Loucy (cell line): Measurements from ENCODE around the gene ZNF805.

Source experiments
- H2AFZ ChIP-seq: fragments of 200-600 bp; sonication (generic); 2 replicates; pipeline ENCODE4 v1.6.0; 2016; ENCODE audit warnings: antibody characterized with exemption, mild to moderate bottlenecking, low read length, moderate library complexity
- H3F3A ChIP-seq: fragments of 200-600 bp; 2 replicates; pipeline ENCODE4 v1.6.0; 2016; ENCODE audit warnings: antibody characterized with exemption, low read depth, mild to moderate bottlenecking
- H3K27me3 ChIP-seq: fragments of 200-600 bp; sonication (generic); 2 replicates; pipeline ENCODE4 v1.6.1; 2014; ENCODE audit warnings: low read length, mild to moderate bottlenecking; ENCODE audit not compliant: insufficient read depth, poor library complexity, severe bottlenecking
- H3K36me3 ChIP-seq: fragments of 200-600 bp; sonication (generic); 2 replicates; pipeline ENCODE4 v1.6.1; 2016; ENCODE audit warnings: low read length; ENCODE audit not compliant: insufficient read depth
- H3K4me1 ChIP-seq: fragments of 200-600 bp; sonication (generic); 2 replicates; pipeline ENCODE4 v1.5.1; 2014; ENCODE audit warnings: low read length, mild to moderate bottlenecking; ENCODE audit not compliant: insufficient read depth, poor library complexity, severe bottlenecking
- H3K4me2 ChIP-seq: fragments of 200-600 bp; sonication (generic); 2 replicates; pipeline ENCODE4 v1.6.0; 2014; ENCODE audit warnings: antibody characterized with exemption, low read length, low read depth, mild to moderate bottlenecking; ENCODE audit not compliant: poor library complexity, severe bottlenecking
- H3K4me3 ChIP-seq: fragments of 200-600 bp; sonication (generic); 2 replicates; pipeline ENCODE4 v1.5.1; 2014; ENCODE audit warnings: low read length, mild to moderate bottlenecking, mixed read lengths; ENCODE audit not compliant: poor library complexity, severe bottlenecking
- H3K79me2 ChIP-seq: fragments of 200-600 bp; sonication (generic); 2 replicates; pipeline ENCODE4 v1.6.1; 2014; ENCODE audit warnings: low read length; ENCODE audit not compliant: insufficient read depth
- H3K9ac ChIP-seq: fragments of 200-600 bp; sonication (generic); 2 replicates; pipeline ENCODE4 v1.6.0; 2014; ENCODE audit warnings: mild to moderate bottlenecking, low read depth, low read length, moderate library complexity; ENCODE audit not compliant: poor library complexity, severe bottlenecking
- H3K9me2 ChIP-seq: fragments of 200-600 bp; sonication (generic); replicated peaks from 2 replicates; pipeline ENCODE4 v1.6.1; 2016; ENCODE audit warnings: low read depth, low read length, mixed read lengths
- H3K9me3 ChIP-seq: fragments of 200-600 bp; sonication (generic); 2 replicates; pipeline ENCODE4 v1.6.1; 2014; ENCODE audit warnings: mild to moderate bottlenecking, antibody characterized with exemption, low read length, low read depth; ENCODE audit not compliant: insufficient read depth
- H4K20me1 ChIP-seq: fragments of 200-600 bp; sonication (generic); 2 replicates; pipeline ENCODE4 v1.6.0; 2014; ENCODE audit warnings: antibody characterized with exemption, low read length, mild to moderate bottlenecking; ENCODE audit not compliant: insufficient read depth, poor library complexity, severe bottlenecking
- CTCF ChIP-seq: fragments of 200-600 bp; sonication (generic); conservative IDR thresholded peaks from 2 replicates; pipeline ENCODE4 v1.5.1; 2014; ENCODE audit warnings: mild to moderate bottlenecking, antibody characterized with exemption, low read length
- EZH2phosphoT487 ChIP-seq: fragments of 200-600 bp; IDR thresholded peaks from 2 replicates; pipeline ENCODE4 v1.6.1; 2018; ENCODE audit warnings: antibody characterized with exemption, mild to moderate bottlenecking, moderate library complexity, borderline replicate concordance

Gene ZNF805

DNA sequence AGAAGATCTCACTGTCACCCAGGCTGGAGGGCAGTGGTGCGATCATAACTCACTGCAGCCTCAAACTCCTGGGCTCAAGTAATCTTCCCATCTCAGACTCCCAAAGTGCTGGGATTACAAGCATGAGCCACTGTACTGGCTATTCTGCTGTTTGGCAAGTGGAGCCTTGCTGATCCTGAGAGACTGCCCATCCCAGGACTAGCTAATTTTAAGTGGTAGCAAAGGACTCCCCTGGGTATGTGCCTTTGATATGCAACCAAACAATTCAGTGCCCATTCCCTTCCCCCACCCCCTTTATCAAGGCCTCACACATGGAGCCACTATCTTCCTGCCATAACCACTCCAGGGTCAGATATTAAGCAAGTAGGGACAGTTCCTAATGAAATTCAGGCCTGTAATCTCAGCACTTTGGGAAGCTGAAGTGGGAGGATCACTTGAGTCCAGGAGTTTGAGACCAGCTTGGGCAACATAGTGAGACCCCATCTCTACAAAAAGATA is 22.9 kb downstream of the ZNF805 start:
- no peak overlapping the region for H2AFZ ChIP-seq
- H3K9ac ChIP-seq: no peak overlapping the region
- H3K79me2 ChIP-seq: no peaks in the 10 kb centered on the region
- H3K36me3 ChIP-seq: no peaks in the 10 kb centered on the region
- H3F3A ChIP-seq: no peaks in the 10 kb centered on the region
- no peak overlapping the region for H3K4me3 ChIP-seq
- H3K9me3 ChIP-seq: no peaks in the 10 kb centered on the region
- no peaks in the 10 kb centered on the region for H3K9me2 ChIP-seq
- no peaks in the 10 kb centered on the region for H4K20me1 ChIP-seq
- TF ChIP-seq EZH2phosphoT487 (no peak), CTCF (no peak)
- no peaks in the 10 kb centered on the region for H3K27me3 ChIP-seq
- no peak overlapping the region for H3K4me2 ChIP-seq
- H3K4me1 ChIP-seq: no peaks in the 10 kb centered on the region

DNA sequence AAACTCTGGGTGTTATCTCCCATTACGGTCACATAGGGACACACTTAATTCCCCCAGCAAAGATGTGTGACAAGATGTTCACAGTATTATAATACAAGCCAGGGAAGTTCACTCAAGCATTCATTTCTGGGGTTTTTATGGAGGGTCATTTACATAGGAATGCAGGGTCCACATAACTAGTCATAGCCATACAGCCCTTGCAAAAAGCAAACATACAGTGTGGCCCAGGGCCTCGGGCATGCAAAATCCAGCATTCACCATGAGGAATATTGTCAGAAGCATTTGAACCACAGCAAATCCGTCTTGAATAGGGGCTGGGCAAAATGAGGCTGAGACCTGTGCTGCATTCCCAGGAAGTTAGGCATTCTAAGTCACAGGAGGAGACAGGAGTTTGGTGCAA is 26.9 kb downstream of the ZNF805 start:
- no peaks in the 10 kb centered on the region for H3K9me2 ChIP-seq
- H3K4me2 ChIP-seq: no peak overlapping the region
- H3K9me3 ChIP-seq: no peaks in the 10 kb centered on the region
- no peaks in the 10 kb centered on the region for H3K79me2 ChIP-seq
- H3F3A ChIP-seq: no peaks in the 10 kb centered on the region
- H4K20me1 ChIP-seq: no peaks in the 10 kb centered on the region
- no peak overlapping the region for H3K4me3 ChIP-seq
- no peaks in the 10 kb centered on the region for H3K4me1 ChIP-seq
- H3K9ac ChIP-seq: no peak overlapping the region
- TF ChIP-seq EZH2phosphoT487: no peak
- no peaks in the 10 kb centered on the region for H3K27me3 ChIP-seq
- no peaks in the 10 kb centered on the region for H3K36me3 ChIP-seq
- H2AFZ ChIP-seq: no peak overlapping the region

DNA sequence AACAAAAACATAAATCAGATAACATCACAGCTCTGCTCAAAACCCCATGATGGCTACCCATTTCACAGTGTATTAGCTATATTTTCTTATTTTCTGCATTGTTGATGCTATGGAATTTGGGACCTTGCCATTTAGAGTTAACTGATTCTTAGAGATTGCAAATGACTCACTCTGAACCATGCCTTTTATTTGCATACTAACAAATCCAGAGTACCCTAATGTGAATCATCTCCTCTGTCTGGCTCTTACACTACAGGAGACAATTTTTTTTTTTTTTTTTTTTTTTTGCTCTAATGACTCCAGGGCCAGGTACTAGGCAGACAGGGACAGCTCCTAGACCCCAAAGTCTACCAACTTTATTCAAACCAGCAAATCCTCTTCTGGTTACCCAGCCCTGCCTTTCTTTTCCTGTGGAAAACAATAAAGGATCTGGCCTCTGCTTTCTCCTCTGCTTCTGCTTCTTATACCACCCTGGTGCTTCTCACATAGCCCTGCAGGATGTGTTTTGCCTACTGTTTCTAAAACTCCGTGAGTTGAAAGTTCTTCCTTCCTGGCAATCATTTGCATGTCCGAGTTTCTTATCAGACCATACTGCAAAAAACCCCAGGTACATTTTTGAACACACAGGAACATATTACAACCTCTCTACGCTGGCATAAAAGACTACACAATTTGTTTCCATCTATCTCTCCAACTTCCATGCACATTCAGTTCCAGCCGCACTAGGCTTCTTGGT is 29.3 kb downstream of the ZNF805 start:
- H4K20me1 ChIP-seq: no peaks in the 10 kb centered on the region
- TF ChIP-seq CTCF (no peak), EZH2phosphoT487 (no peak)
- H3K4me2 ChIP-seq: no peak overlapping the region
- H3K9ac ChIP-seq: no peak overlapping the region
- no peaks in the 10 kb centered on the region for H3K9me2 ChIP-seq
- no peaks in the 10 kb centered on the region for H3K27me3 ChIP-seq
- H3K9me3 ChIP-seq: no peaks in the 10 kb centered on the region
- no peaks in the 10 kb centered on the region for H3F3A ChIP-seq
- no peak overlapping the region for H2AFZ ChIP-seq
- no peaks in the 10 kb centered on the region for H3K36me3 ChIP-seq
- H3K4me1 ChIP-seq: no peaks in the 10 kb centered on the region
- no peaks in the 10 kb centered on the region for H3K79me2 ChIP-seq
- H3K4me3 ChIP-seq: no peak overlapping the region

DNA sequence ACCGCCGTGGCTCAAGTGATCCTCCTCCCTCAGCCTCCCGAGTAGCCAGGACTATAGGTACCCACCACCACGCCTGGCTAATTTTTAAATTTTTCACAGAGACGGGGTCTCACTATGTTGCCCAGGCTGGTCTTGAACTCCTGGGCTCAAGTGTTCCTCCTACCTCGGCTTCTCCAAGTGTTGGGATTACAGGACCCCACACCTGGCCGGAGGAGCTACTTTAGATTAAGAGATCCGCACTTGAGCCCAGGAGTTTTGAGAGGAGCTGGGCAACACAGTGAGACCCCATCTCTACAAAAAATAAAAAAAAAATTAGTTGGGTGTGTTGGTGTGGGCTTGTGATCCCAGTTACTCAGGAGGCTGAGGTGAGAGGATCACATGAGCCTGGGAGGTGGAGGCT is 30.8 kb downstream of the ZNF805 start:
- Histone ChIP-seq H3K79me2 (no peaks in the 10 kb centered on the region), H3K4me1 (no peaks in the 10 kb centered on the region)

More for the DNA sequence above, 30.8 kb downstream of the ZNF805 start:
- Histone ChIP-seq H3F3A (no peaks in the 10 kb centered on the region), H3K9ac (no peak overlapping the region), H3K4me3 (no peak overlapping the region), H4K20me1 (no peaks in the 10 kb centered on the region), H2AFZ (no peak overlapping the region), H3K36me3 (no peaks in the 10 kb centered on the region), H3K9me3 (no peaks in the 10 kb centered on the region), H3K9me2 (no peaks in the 10 kb centered on the region), H3K27me3 (no peaks in the 10 kb centered on the region), H3K4me2 (no peak overlapping the region)
- TF ChIP-seq EZH2phosphoT487 (no peak), CTCF (no peak)
